Activated CD4-positive, CD25-positive, alpha-beta regulatory T cell (primary cell): Measurements from ENCODE around the gene PLOD2.

Experiments used
- DNase-seq, 4 experiments: peaks; one replicate each; lab custom pipeline; 2025; lab: John Stamatoyannopoulos, UW

PLOD2 gene

GRCh38 chr3:146160964-146161662, at the start of gene PLOD2:
TSS of gene PLOD2 (minus strand) at chr3:146161184. CDS start at chr3:146160989, 195 bp downstream.
- no peak for DNase-seq

- DNase-seq: no peak
Observed at GRCh38 chr3:146209371-146209770, 48.4 kb upstream of the PLOD2 start.

- no peak for DNase-seq
Observed at GRCh38 chr3:146203776-146204175, 42.8 kb upstream of the PLOD2 start.

GRCh38 chr3:146200461-146201220, 39.7 kb upstream of the PLOD2 start:
- DNase-seq: no peak

- no peak for DNase-seq
Observed at GRCh38 chr3:146199762-146200161, 38.8 kb upstream of the PLOD2 start.

- no peak for DNase-seq
Observed at GRCh38 chr3:146196789-146197188, 35.8 kb upstream of the PLOD2 start.

GRCh38 chr3:146195605-146196004, 34.6 kb upstream of the PLOD2 start:
- DNase-seq: no peak

GRCh38 chr3:146195030-146195429, 34.0 kb upstream of the PLOD2 start:
- no peak for DNase-seq

GRCh38 chr3:146191051-146191450, 30.1 kb upstream of the PLOD2 start:
- no peak for DNase-seq

GRCh38 chr3:146189519-146190173, 28.7 kb upstream of the PLOD2 start:
- DNase-seq: no peak

- DNase-seq: no peak
Observed at GRCh38 chr3:146187334-146187950, 26.5 kb upstream of the PLOD2 start.

GRCh38 chr3:146184241-146185015, 23.4 kb upstream of the PLOD2 start:
- DNase-seq: no peak

- no peak for DNase-seq
Observed at GRCh38 chr3:146181216-146181615, 20.2 kb upstream of the PLOD2 start.

- DNase-seq: no peak
Observed at GRCh38 chr3:146180376-146180775, 19.4 kb upstream of the PLOD2 start.

GRCh38 chr3:146178006-146178689, 17.2 kb upstream of the PLOD2 start:
- no peak for DNase-seq

- no peak for DNase-seq
Observed at GRCh38 chr3:146177519-146177918, 16.5 kb upstream of the PLOD2 start.

GRCh38 chr3:146177072-146177471, 16.1 kb upstream of the PLOD2 start:
- DNase-seq: no peak

GRCh38 chr3:146172586-146172985, 11.6 kb upstream of the PLOD2 start:
- no peak for DNase-seq

- no peak for DNase-seq
Observed at GRCh38 chr3:146170591-146170990, 9.6 kb upstream of the PLOD2 start.

- no peak for DNase-seq
Observed at GRCh38 chr3:146169891-146170290, 8.9 kb upstream of the PLOD2 start.

- no peak for DNase-seq
Observed at GRCh38 chr3:146166826-146167225, 5.8 kb upstream of the PLOD2 start.
